TTC549 (cell line): ENCODE results near the gene LDHAL6B.

Source experiments
- FAIRE-seq: peaks from 2 replicates; lab custom pipeline; 2012; peaks lifted over from hg19 to GRCh38; lab: Jason Lieb, UNC

Gene LDHAL6B

DNA sequence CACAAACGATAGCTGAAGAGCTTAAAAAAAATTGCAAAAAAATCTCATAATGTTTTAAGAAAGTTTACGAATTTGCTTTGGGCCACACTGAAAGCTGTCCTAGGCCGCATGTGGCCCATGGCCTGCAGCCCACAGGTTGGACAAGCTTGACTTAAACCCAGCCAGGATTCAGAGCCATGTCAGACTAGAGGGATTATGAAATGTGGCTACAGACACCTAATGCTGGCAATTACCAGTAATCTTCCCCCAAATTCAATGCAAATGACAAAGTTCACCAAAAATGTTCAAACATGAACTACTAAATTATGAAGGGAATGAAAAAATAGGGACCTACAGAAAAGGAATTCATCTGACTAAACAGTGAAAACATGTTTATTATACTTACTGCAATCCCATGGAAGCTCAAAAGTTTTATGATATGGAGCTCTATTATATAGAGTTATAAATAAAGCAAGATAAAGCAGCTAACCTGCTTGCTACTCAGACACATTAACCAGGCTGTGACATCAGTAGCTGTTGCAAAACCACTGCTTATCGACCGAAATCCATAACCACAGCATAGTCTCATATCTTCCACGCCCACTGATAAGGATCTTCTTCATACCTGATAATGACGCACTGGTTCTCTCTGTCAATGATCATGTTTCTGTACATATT, 49.2 kb downstream of the LDHAL6B start:
- no peak for FAIRE-seq

GRCh38 chr15:59256482-59256881, 49.8 kb downstream of the LDHAL6B start:
- FAIRE-seq: no peak

- FAIRE-seq: no peak
These were observed 50.5 kb downstream of the LDHAL6B start for GRCh38 chr15:59257140-59257539.
